Caco-2 (cell line): Measurements from ENCODE around the gene DNAJC8. TPM values are rescaled to one million over a fixed set of nuclear protein-coding genes. Genes with fewer than 3 reads are reported as not detected.
A peak's percentile ranks its signal among the peaks of the same experiment; 100 is the strongest.

ENCODE experiments used
- BruUV-seq: library from RNA; stranded (reverse); fragments of 400-500 nt; replicated peaks from 2 replicates; lab custom pipeline; 2021; lab: Mats Ljungman, UMichigan
- CTCF ChIA-PET: fragments of 300-600 bp; sonication (Branson Sonifier 250); formaldehyde crosslinking; loops from one replicate; lab custom pipeline; 2022; ENCODE audit warnings: antibody characterized with exemption; lab: Charles Lee
- POLR2A ChIA-PET: fragments of 300-600 bp; sonication (Branson Sonifier 250); formaldehyde crosslinking; loops from one replicate; lab custom pipeline; 2022; ENCODE audit warnings: antibody characterized with exemption; lab: Charles Lee
- DNase-seq, 2 experiments: peaks; one replicate each; pipeline versions ENCODE4 v3.0.0 to v3.0.0-alpha.2; 2020 to 2022
- H3K27me3 ChIP-seq: replicated peaks from 2 replicates; pipeline ENCODE4 v1.6.0; 2011; ENCODE audit warnings: low read length; ENCODE audit not compliant: control insufficient read depth, insufficient read depth
- H3K36me3 ChIP-seq: 2 replicates; pipeline ENCODE4 v1.5.1; 2011; ENCODE audit warnings: low read length; ENCODE audit not compliant: control insufficient read depth, insufficient read depth
- H3K4me1 ChIP-seq: fragments of 250-450 bp; sonication (Bioruptor Pico); 2 replicates; pipeline ENCODE4 v1.5.1; 2020; ENCODE audit warnings: mild to moderate bottlenecking
- H3K4me3 ChIP-seq: 2 replicates; pipeline ENCODE4 v1.5.1; 2011; ENCODE audit warnings: low read depth, mild to moderate bottlenecking, control low read depth, low read length
- H3K9me3 ChIP-seq: fragments of 250-450 bp; sonication (Bioruptor Pico); 2 replicates; pipeline ENCODE4 v1.5.1; 2020; ENCODE audit warnings: mild to moderate bottlenecking, moderate library complexity
- H3K27ac Mint-ChIP-seq: one replicate; pipeline ENCODE4 v1.8.0; 2022; ENCODE audit warnings: mixed read lengths; ENCODE audit not compliant: unreplicated experiment
- H3K27me3 Mint-ChIP-seq: one replicate; pipeline ENCODE4 v1.8.0; 2022; ENCODE audit warnings: mixed read lengths; ENCODE audit not compliant: insufficient read depth, unreplicated experiment
- H3K36me3 Mint-ChIP-seq: one replicate; pipeline ENCODE4 v1.8.0; 2022; ENCODE audit warnings: mild to moderate bottlenecking, mixed read lengths; ENCODE audit not compliant: insufficient read depth, unreplicated experiment
- H3K4me1 Mint-ChIP-seq: one replicate; pipeline ENCODE4 v1.8.0; 2022; ENCODE audit warnings: low read depth, mixed read lengths; ENCODE audit not compliant: unreplicated experiment
- H3K4me3 Mint-ChIP-seq: one replicate; pipeline ENCODE4 v1.8.0; 2022; ENCODE audit warnings: mild to moderate bottlenecking, moderate library complexity, mixed read lengths; ENCODE audit not compliant: unreplicated experiment
- H3K9me3 Mint-ChIP-seq: one replicate; pipeline ENCODE4 v1.8.0; 2022; ENCODE audit warnings: mixed read lengths; ENCODE audit not compliant: unreplicated experiment
- intact Hi-C: fragments of 100-400 bp; cut with micrococcal nuclease; formaldehyde crosslinking; loops from one replicate; pipeline ENCODE4 v1.10.0; 2022; ENCODE audit not compliant: unreplicated experiment
- total RNA-seq: library from RNA; stranded (reverse); gene quantifications from 2 replicates; pipeline ENCODE4 v1.2.3, GENCODE V29; 2022
- TF ChIP-seq, protein P1 (sequence below), 2 experiments: fragments of 200-600 bp in 1 of 2; IDR thresholded peaks; 1 replicate in 1 of 2; 2 replicates in 1 of 2; pipeline versions ENCODE4 v1.5.1 to v1.8.0; 2011 to 2022; ENCODE audit warnings: antibody characterized with exemption in 1 of 2, control low read depth in 1 of 2, inconsistent platforms in 1 of 2, low read depth in 1 of 2, low read length in 1 of 2, mild to moderate bottlenecking in 1 of 2, moderate library complexity in 1 of 2; ENCODE audit not compliant: insufficient read depth in 1 of 2, severe bottlenecking in 1 of 2, unreplicated experiment in 1 of 2

The DNAJC8 gene
- total RNA-seq, 1 experiment from 2014 or later = 69.4 TPM

DNA sequence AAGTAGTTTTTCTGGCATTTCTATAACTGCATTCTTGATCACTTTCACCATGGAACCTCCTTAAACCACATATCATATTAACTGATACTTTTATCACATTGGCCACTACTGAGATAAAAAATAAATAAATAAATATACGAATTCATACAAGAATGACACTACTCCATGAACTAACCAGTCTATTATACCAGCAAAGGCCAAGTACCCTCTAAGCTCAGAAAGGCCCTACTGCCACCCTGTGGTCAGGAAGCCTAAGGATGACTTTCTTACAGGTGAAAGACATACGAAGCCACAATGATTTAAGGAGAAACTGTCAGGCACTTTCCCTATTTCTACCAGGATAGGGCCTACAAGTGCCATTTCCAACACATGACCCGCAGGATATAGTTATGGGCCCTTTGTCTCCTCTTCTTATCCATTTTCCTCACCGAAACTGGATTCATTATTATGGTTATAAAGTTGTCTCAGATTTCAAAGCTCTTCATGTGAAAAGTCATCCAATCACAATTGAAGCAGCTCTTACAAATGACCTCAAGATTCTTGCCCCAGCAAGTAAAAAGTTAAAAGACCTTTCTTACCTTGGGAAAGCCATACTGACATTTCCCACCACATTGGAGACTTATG, 23.9 kb downstream of the DNAJC8 start:
- no peaks in the 10 kb centered on the region for H3K36me3 ChIP-seq
- peak; percentile 40 to 49 for DNase-seq
- H3K4me3 ChIP-seq = no peak overlapping the region
- Mint-ChIP-seq H3K36me3 (peaks cover 27% of the 10 kb centered on the region), H3K4me3 (no peak overlapping the region), H3K27me3 (no peaks in the 10 kb centered on the region), H3K27ac (no peak overlapping the region), H3K4me1 (no peaks in the 10 kb centered on the region), H3K9me3 (no peaks in the 10 kb centered on the region)
- no peaks in the 10 kb centered on the region for H3K9me3 ChIP-seq
- BruUV-seq = no TSS peak
- ChIA-PET POLR2A (no interaction called here), CTCF (interaction anchor here (0.6 to 2.3 kb wide), 7 partner anchors 12 to 469 kb away, joined by 3 to 22 read pairs (median 3); partner anchors contain the start of gene EYA3)
- TF ChIP-seq, protein P1, sequence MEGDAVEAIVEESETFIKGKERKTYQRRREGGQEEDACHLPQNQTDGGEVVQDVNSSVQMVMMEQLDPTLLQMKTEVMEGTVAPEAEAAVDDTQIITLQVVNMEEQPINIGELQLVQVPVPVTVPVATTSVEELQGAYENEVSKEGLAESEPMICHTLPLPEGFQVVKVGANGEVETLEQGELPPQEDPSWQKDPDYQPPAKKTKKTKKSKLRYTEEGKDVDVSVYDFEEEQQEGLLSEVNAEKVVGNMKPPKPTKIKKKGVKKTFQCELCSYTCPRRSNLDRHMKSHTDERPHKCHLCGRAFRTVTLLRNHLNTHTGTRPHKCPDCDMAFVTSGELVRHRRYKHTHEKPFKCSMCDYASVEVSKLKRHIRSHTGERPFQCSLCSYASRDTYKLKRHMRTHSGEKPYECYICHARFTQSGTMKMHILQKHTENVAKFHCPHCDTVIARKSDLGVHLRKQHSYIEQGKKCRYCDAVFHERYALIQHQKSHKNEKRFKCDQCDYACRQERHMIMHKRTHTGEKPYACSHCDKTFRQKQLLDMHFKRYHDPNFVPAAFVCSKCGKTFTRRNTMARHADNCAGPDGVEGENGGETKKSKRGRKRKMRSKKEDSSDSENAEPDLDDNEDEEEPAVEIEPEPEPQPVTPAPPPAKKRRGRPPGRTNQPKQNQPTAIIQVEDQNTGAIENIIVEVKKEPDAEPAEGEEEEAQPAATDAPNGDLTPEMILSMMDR (IDR thresholded peaks at IDR 0.05; ENCODE audit: insufficient read depth in 1 of 2, low read depth in 1 of 2, low read length in 1 of 2, severe bottlenecking in 1 of 2, unreplicated experiment in 1 of 2) = peak; percentile 39 to 67
- intact Hi-C loops = loop anchor here (1.0 kb wide), 1 partner anchor 118 kb away; no protein-coding TSS in a partner anchor
- no peaks in the 10 kb centered on the region for H3K4me1 ChIP-seq
- H3K27me3 ChIP-seq = no peaks in the 10 kb centered on the region

GRCh38 chr1:28205243-28205642, 27.6 kb downstream of the DNAJC8 start:
- Mint-ChIP-seq H3K4me3 (no peak overlapping the region), H3K9me3 (no peaks in the 10 kb centered on the region), H3K4me1 (no peaks in the 10 kb centered on the region), H3K36me3 (peaks cover 38% of the 10 kb centered on the region), H3K27me3 (no peaks in the 10 kb centered on the region), H3K27ac (no peak overlapping the region)
- Histone ChIP-seq H3K36me3 (no peaks in the 10 kb centered on the region), H3K9me3 (no peaks in the 10 kb centered on the region), H3K27me3 (no peaks in the 10 kb centered on the region), H3K4me3 (no peak overlapping the region), H3K4me1 (no peaks in the 10 kb centered on the region)
- ChIA-PET CTCF (no interaction called here), POLR2A (no interaction called here)
- BruUV-seq = no TSS peak
- DNase-seq = no peak
- TF ChIP-seq, protein P1 (IDR thresholded peaks at IDR 0.05; ENCODE audit: insufficient read depth in 1 of 2, low read depth in 1 of 2, low read length in 1 of 2, severe bottlenecking in 1 of 2, unreplicated experiment in 1 of 2) = no peak
- intact Hi-C loops = no loop called here

- Histone ChIP-seq H3K36me3 (no peaks in the 10 kb centered on the region), H3K4me1 (no peaks in the 10 kb centered on the region), H3K4me3 (no peak overlapping the region), H3K27me3 (no peaks in the 10 kb centered on the region), H3K9me3 (no peaks in the 10 kb centered on the region)
- H3K27me3 Mint-ChIP-seq = no peaks in the 10 kb centered on the region
- ChIA-PET POLR2A (no interaction called here), CTCF (no interaction called here)
- no peaks in the 10 kb centered on the region for H3K9me3 Mint-ChIP-seq
- H3K36me3 Mint-ChIP-seq = peaks cover 33% of the 10 kb centered on the region
- no peak overlapping the region for H3K4me3 Mint-ChIP-seq
- intact Hi-C loops = no loop called here
- H3K27ac Mint-ChIP-seq = no peak overlapping the region
- no peak for DNase-seq
- TF ChIP-seq, protein P1 (IDR thresholded peaks at IDR 0.05; ENCODE audit: insufficient read depth in 1 of 2, low read depth in 1 of 2, low read length in 1 of 2, severe bottlenecking in 1 of 2, unreplicated experiment in 1 of 2) = no peak
- no TSS peak for BruUV-seq
- H3K4me1 Mint-ChIP-seq = peaks cover 6% of the 10 kb centered on the region
These were observed 32.5 kb downstream of the DNAJC8 start for GRCh38 chr1:28200234-28200873.
